GM18909 (cell line): Measurements from ENCODE around the gene ATAD2B.

ENCODE experiments used
- ATAC-seq: cut with Tn5 transposase; IDR thresholded peaks from one replicate; pipeline ENCODE4 v1.9.1; 2021; ENCODE audit warnings: mild to moderate bottlenecking; ENCODE audit not compliant: unreplicated experiment, poor library complexity

Gene ATAD2B

GRCh38 chr2:23707096-23707495 is 219.8 kb downstream of the ATAD2B start:
- ATAC-seq, result no peak

GRCh38 chr2:23706613-23707078 is 220.3 kb downstream of the ATAD2B start:
- ATAC-seq, result no peak

GRCh38 chr2:23705771-23706612 is 220.9 kb downstream of the ATAD2B start:
- ATAC-seq, result no peak

GRCh38 chr2:23703583-23704385 is 223.1 kb downstream of the ATAD2B start:
- ATAC-seq, result no peak

GRCh38 chr2:23703037-23703582 is 223.8 kb downstream of the ATAD2B start:
- no peak for ATAC-seq

GRCh38 chr2:23700627-23701026 is 226.3 kb downstream of the ATAD2B start:
- ATAC-seq, result no peak

- ATAC-seq, result no peak
Observed at GRCh38 chr2:23699580-23699925, 227.4 kb downstream of the ATAD2B start.

- no peak for ATAC-seq
Observed at GRCh38 chr2:23698721-23699579, 228.0 kb downstream of the ATAD2B start.
